HG03060 (cell line): ENCODE results near the gene AQP1.

ENCODE experiments used
- ATAC-seq: cut with Tn5 transposase; IDR thresholded peaks from one replicate; pipeline ENCODE4 v1.9.1; 2021; ENCODE audit warnings: low read depth, moderate number of reproducible peaks; ENCODE audit not compliant: unreplicated experiment

Gene AQP1

GRCh38 chr7:30970594-30971094 lies 59.0 kb downstream of the AQP1 start:
- ATAC-seq = no peak

GRCh38 chr7:30971440-30971839 lies 59.8 kb downstream of the AQP1 start:
- ATAC-seq = no peak

DNA sequence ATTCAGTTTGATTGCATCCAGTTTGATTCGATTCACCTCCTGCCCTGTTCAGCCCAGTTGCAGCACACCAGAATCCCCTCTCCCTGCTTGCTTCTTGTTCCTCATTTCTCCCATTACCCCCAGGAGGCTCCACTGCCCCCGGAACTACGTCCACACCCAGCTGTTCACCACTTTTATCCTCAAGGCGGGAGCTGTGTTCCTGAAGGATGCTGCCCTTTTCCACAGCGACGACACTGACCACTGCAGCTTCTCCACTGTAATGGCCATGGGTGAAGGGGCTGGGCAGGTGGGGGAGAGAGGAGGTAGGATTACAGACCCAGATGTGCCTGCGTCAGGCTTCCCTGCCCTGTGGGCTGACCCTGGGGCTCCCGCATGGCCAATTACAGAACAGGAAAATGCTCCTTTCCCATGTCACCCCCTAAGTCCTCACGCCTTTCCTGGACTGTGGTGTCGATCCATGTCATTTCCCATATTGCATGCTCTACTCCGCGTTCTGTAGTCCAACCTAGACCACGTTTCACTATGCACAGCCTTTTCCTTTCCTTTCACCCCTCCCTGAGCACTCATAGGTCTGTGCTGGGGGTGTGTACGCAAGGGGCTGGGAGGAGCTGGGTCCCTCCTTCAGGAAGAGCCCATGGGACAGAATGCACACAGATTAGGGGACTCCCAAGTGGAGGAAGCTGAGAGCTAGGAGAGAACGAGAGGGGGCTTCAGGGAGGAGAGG lies 60.3 kb downstream of the AQP1 start:
- no peak for ATAC-seq

GRCh38 chr7:30973292-30973691 lies 61.6 kb downstream of the AQP1 start:
- ATAC-seq = no peak

DNA sequence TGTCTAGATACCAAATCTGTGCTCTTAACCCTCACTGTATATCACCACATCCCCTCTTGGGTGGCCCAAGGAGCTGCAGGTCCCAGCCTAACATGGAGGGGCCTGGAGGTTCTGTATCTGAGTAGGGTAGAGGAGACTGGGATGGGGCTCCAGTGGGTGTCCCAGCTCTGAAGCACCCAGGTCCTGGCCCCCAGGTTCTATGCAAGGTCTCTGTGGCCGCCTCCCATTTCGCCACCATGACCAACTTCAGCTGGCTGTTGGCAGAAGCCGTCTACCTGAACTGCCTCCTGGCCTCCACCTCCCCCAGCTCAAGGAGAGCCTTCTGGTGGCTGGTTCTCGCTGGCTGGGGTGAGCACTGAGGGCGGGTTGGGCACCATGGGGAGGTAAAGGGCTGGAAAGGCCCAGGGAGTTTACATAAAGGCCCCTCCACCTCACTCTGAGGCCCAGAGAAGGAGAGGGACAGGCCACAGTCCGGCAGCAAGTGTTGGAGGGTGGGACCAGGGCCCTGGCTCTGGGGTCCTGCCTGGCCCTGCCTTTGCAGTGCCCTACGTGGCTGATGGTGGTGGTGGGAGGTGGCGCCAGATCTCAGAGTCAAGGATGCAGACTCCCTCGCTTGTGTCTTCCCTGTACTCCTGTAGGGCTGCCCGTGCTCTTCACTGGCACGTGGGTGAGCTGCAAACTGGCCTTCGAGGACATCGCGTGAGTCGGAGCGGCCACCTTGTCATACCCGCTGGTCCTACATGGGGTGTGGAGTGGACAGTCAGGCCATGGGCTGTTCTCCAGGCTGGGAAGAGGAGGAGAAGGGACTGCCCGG lies 62.3 kb downstream of the AQP1 start:
- ATAC-seq = no peak

DNA sequence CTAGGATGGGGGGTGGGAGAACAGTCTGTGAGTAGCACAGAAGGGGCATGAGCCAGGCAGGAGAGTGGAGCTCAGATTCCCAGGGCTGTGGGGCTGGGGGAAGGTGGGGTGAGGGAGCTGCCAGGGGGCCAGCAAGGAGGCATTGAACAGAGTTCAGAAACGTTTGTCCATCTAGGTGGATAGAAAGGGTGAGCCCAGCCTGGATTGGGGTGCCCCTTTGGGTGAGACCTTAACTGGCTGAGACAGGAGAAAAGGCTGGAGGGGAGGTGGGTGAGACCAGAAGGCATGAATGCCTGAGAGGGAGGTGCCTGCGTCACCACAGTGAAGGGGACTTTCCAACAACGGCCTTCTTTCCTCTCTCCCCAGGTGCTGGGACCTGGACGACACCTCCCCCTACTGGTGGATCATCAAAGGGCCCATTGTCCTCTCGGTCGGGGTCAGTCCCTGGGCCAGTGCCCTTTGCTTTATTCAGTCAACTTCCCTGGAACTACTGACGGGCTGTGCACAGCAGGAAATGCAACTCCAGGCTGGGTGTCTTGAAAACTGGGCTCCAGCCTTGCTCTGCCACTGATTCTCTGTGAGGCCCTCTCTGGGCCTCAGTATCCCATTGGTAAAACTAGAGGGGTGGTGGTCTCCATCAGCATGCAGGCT lies 63.1 kb downstream of the AQP1 start:
- ATAC-seq = peak; percentile 92
